GM12891 (cell line): ENCODE results near the gene ADAMTS17.

ENCODE experiments used
- DNase-seq: peaks from one replicate; pipeline ENCODE4 v3.0.0; 2011; ENCODE audit warnings: low spot score; ENCODE audit not compliant: insufficient read length
- FAIRE-seq: peaks from 2 replicates; lab custom pipeline; 2011; peaks lifted over from hg19 to GRCh38; lab: Jason Lieb, UNC
- PAX5 ChIP-seq: IDR thresholded peaks from 2 replicates; pipeline ENCODE4 v1.6.1; 2011; ENCODE audit warnings: low read length, moderate library complexity, mild to moderate bottlenecking; ENCODE audit not compliant: insufficient read depth, severe bottlenecking
- POLR2A ChIP-seq: IDR thresholded peaks from 2 replicates; pipeline ENCODE4 v1.6.1; 2011; ENCODE audit warnings: low read depth, low read length, control low read depth
- POLR2AphosphoS5 ChIP-seq: IDR thresholded peaks from 2 replicates; pipeline ENCODE4 v1.6.1; 2011; ENCODE audit warnings: low read depth, low read length, control low read depth
- POU2F2 ChIP-seq: IDR thresholded peaks from 2 replicates; pipeline ENCODE4 v1.6.1; 2011; ENCODE audit warnings: low read depth, mild to moderate bottlenecking, control low read depth, low read length, moderate library complexity
- SPI1 ChIP-seq: IDR thresholded peaks from 2 replicates; pipeline ENCODE4 v1.6.1; 2011; ENCODE audit warnings: low read depth, low read length, control low read depth
- TAF1 ChIP-seq: IDR thresholded peaks from 2 replicates; pipeline ENCODE4 v1.6.1; 2011; ENCODE audit warnings: low read depth, low read length, control low read depth

Gene ADAMTS17

DNA sequence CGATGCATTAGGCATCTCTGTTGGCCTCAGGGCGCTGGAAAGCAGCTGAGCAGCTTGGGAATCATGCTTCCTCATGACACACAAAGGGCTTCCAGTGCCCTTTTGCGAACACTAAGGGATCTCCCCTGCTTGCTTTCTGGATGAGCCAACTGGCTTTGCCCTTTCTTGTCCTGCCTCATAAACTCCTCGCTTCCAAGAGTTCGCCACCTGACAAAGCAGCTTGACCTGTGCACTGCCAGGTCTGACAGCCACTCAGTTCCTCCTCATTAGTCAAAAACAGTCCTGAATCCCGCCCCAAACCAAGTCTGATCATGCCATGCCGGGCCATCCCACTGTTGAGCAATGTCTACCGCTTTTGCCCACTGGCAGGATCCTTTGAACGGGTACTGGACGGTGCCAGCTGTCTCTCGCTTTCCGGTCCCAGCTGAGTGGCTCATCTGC is 343.1 kb downstream of the ADAMTS17 start:
- FAIRE-seq (no peak), DNase-seq (no peak)
- no peak for TF ChIP-seq POLR2A
- TF ChIP-seq POU2F2: no peak
- TF ChIP-seq TAF1: no peak
- TF ChIP-seq POLR2AphosphoS5: no peak
- TF ChIP-seq PAX5: no peak
- TF ChIP-seq SPI1: no peak

DNA sequence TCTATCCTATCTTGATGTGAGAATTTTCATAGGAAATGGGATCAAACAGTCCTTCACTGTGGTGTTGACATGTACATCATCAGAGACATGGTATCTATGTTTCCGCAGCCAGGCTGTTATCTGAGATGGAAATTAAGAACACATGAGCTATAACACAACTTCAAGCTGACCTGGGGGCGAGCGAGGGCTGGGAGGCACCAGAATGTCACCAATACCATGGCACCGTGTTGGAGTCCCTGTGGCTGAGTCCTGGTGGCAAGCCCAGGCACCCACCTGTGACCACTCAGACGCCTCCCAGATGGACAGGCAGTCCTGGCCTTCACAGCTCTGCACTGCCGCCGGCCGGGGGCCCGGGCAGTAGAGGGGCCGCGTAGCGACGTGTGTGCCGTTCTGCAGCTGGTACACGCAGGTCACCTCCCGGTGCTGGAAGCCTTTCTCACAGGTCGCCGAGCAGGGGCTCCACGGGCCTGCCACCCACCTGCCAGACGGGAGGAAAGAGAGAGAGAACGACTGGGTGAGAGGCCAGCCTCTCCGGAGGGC is 344.6 kb downstream of the ADAMTS17 start:
- DNase-seq (no peak), FAIRE-seq (no peak)

DNA sequence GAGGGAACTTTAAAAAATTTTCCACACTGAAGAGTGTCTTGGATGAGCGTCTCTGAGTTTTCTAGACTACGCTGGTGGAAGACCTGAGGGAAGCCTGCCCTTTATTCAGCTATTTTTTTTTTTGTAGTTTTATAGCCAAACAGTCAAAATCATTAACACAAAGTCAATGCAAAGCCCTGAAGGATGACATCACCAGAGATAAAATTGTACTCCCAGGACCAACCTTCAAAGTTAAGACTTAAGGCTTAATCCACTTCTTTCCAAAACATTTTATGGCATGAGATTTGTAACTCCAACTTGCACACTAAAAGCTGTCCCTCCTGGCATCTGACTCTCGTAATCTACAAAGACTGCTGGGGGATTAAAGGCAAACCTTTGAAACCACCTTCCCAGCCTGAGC is 345.1 kb downstream of the ADAMTS17 start:
- FAIRE-seq: no peak
- DNase-seq: no peak
- no peak for TF ChIP-seq POLR2A
- no peak for TF ChIP-seq POLR2AphosphoS5
- no peak for TF ChIP-seq PAX5

More for the DNA sequence above, 344.6 kb downstream of the ADAMTS17 start:
- no peak for TF ChIP-seq POLR2A
- TF ChIP-seq POU2F2: no peak
- TF ChIP-seq TAF1: no peak
- TF ChIP-seq SPI1: no peak
- no peak for TF ChIP-seq PAX5
- no peak for TF ChIP-seq POLR2AphosphoS5

DNA sequence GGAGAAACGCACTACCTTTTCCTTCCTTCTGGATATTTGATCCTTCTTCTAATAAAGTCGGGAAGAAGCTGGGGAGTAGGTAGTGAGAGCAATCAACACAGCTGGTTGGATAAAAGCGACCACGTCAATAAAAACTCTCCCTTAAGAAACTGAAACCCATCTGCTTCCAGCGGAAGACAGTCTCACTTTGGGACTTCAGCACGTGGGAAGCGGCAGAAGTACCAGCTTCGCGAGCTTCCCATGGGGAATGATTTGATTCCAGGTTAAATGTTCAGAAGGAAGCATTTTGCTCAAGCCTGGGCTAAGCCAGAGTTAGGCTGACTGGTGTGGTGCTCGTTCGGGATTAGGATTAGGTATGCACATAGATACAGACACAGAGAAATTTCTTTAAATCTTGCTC is 346.2 kb downstream of the ADAMTS17 start:
- FAIRE-seq (no peak), DNase-seq (no peak)
- TF ChIP-seq SPI1: no peak
- TF ChIP-seq POU2F2: no peak
- TF ChIP-seq TAF1: no peak
- TF ChIP-seq POLR2AphosphoS5: no peak
- no peak for TF ChIP-seq PAX5
- TF ChIP-seq POLR2A: no peak

DNA sequence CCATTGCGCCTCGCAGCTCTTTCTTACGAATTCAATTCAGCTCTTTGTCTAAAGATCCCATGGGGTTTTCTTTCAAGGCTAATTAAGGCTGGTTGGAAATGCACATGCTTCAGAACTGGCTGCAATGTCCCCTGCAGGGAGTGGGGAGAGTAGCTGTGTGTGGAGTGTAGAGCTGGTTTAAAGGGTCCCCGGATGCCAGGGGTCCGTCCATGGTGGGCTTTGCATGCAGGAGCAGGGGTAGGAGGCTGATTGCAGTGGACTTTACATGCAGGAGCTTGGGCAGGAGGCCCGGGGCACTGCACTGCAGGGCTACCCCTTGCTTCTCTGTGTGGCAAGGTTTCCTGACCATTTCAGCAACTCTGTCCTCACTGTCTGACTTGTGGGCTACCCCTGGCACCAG is 346.9 kb downstream of the ADAMTS17 start:
- no peak for FAIRE-seq
- TF ChIP-seq PAX5 (no peak), POLR2A (no peak), SPI1 (no peak), POLR2AphosphoS5 (no peak), TAF1 (no peak), POU2F2 (no peak)
- no peak for DNase-seq

DNA sequence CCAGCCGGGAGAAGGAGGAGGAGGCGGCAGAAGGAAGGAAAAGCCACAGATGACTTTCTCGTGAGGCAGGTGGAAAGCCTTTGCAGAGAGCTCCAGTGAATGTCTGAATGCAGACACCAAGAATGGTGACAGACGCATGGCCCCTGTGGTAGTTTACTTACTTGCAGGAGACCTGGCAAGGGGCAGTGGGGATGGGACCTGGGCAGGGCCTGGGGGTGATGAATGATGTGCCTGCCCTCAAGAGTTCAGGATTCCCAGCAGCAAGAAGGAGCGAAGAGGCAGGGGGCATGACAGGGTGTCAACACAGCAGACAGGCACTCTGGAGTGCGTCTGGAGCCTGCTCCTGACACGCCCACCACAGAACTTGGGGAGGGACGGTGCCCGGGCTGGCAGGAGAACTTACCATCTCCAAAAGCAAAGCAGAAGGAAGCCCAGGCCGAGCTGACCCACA is 348.1 kb downstream of the ADAMTS17 start:
- TF ChIP-seq TAF1 (no peak), POLR2A (no peak), POLR2AphosphoS5 (no peak), POU2F2 (no peak), PAX5 (no peak), SPI1 (no peak)

DNA sequence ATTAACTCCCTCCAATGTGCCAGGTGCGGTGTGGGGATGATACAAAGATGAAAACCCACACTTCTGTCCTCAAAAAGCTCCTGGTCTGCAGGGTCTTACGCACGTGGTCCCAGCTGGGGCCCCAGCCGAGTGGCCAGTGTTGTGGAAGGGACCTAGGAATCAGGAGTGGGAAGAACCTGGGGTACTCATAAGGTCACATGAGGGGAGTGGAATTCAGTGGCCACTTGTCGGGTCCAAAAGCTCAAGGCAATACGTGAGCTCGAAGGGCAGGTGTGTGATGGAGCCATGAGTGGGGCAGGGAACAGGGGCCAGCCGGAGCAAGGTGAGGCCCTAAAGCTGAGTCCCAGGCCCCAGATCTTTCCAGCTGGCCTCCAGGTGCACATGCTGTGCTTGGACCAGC is 348.5 kb downstream of the ADAMTS17 start:
- no peak for TF ChIP-seq POLR2AphosphoS5
- no peak for TF ChIP-seq PAX5
- no peak for TF ChIP-seq POLR2A
- TF ChIP-seq POU2F2: no peak
- TF ChIP-seq SPI1: no peak
- TF ChIP-seq TAF1: no peak
- DNase-seq (no peak), FAIRE-seq (no peak)

More for the DNA sequence above, 348.1 kb downstream of the ADAMTS17 start:
- DNase-seq (no peak), FAIRE-seq (no peak)

DNA sequence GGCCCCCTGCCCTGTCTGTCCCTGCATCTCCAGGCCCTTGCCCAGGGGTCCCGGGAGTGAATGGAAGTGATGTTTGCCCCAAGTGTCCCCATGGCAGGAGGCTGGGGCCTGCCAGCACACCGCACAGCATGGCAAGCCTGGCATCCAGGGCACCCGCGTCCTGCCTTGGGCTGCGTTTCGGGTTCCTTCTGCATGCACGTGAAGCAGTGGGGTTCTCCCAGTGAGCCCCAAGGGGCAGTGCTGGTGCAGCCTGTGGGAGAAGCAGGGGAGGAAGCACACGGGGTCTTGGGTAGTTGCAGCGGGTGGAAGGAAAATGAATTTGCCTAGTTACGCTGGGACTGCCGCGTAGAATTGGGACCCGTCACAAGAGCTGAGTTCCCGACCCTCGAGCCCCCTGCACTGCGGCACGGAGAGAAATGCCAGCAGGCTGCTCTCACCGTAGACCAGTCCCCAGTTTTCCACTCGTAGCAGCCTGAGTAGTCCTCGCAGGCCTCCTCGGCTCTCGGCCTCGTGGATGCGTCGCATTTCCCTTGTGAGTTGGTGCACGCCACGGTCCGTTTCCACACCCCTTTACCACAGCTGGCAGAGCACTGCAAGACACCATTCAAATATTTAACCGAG is 349.1 kb downstream of the ADAMTS17 start:
- DNase-seq: no peak
- no peak for FAIRE-seq
- TF ChIP-seq SPI1: no peak
- no peak for TF ChIP-seq POLR2AphosphoS5

DNA sequence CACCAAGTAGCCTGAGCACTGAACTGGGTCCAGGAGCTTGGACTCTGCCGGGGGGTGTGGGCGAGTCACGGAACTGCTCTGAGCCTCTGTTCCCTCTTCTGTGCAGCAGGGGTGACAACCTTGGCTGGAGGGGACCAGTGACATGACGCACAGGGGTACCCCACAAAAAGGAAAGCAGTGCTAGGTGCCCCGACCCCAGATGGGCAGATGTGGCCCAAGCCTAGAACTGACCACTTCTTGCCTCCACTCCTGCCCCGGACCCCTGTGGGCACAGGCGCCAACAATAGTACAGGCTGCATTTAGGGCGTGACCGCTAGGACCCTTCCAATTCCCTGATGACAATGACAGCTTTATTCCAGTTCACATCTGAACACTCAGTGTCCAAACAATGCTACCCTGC is 352.7 kb downstream of the ADAMTS17 start:
- DNase-seq (no peak), FAIRE-seq (no peak)
- TF ChIP-seq PAX5: no peak
- TF ChIP-seq TAF1: no peak
- TF ChIP-seq SPI1: no peak
- TF ChIP-seq POU2F2: no peak
- no peak for TF ChIP-seq POLR2AphosphoS5
- no peak for TF ChIP-seq POLR2A

DNA sequence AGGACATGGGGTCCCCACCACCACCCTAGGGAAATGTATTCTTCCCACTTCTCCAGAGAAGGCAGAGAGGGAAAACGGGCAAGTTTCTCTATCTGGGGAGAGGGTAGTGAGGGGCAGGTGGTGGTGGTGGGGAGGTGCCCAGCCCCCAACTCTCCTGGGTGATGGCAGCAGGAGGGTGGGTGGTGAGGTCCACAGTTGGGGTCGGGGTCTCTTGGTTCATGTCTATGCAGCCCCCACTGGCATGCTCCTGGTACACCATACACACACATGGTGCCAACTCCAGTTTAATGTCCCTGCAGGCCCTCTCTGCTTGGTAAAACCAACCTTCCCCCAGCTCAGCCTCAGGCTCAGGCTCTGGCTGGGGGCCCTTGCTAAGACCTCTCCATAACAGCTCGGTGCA is 354.1 kb downstream of the ADAMTS17 start:
- FAIRE-seq (no peak), DNase-seq (no peak)
- TF ChIP-seq TAF1 (no peak), POLR2AphosphoS5 (no peak), SPI1 (no peak), PAX5 (no peak), POU2F2 (no peak), POLR2A (no peak)
